NCI-H2029 treated with DMSO at 0.1 percent for 48 hours (cell line): ENCODE data around the gene LAMB4.

Experiments
- DNase-seq: peaks from one replicate; lab custom pipeline; 2025; lab: John Stamatoyannopoulos, UW

LAMB4 gene

GRCh38 chr7:108130261-108130660 lies at the start of gene LAMB4:
LAMB4 (minus strand) TSS chr7:108130361; CDS start chr7:108123164, 7,197 bp downstream.
- DNase-seq: no peak

GRCh38 chr7:108178398-108178797 lies 48.2 kb upstream of the LAMB4 start:
- peak; percentile 97 for DNase-seq

- no peak for DNase-seq
These were observed 41.0 kb upstream of the LAMB4 start for GRCh38 chr7:108171164-108171563.

GRCh38 chr7:108170251-108170650 lies 40.1 kb upstream of the LAMB4 start:
- no peak for DNase-seq

GRCh38 chr7:108167460-108167859 lies 37.3 kb upstream of the LAMB4 start:
- peak; percentile 55 for DNase-seq

- no peak for DNase-seq
These were observed 36.5 kb upstream of the LAMB4 start for GRCh38 chr7:108166687-108167086.

- DNase-seq: no peak
These were observed 35.6 kb upstream of the LAMB4 start for GRCh38 chr7:108165723-108166122.

- DNase-seq: no peak
These were observed 34.8 kb upstream of the LAMB4 start for GRCh38 chr7:108164946-108165345.

- DNase-seq: no peak
These were observed 34.2 kb upstream of the LAMB4 start for GRCh38 chr7:108164342-108164741.

GRCh38 chr7:108158776-108159175 lies 28.6 kb upstream of the LAMB4 start:
- DNase-seq: no peak

- no peak for DNase-seq
These were observed 27.6 kb upstream of the LAMB4 start for GRCh38 chr7:108157606-108158335.

GRCh38 chr7:108156897-108157605 lies 26.9 kb upstream of the LAMB4 start:
- no peak for DNase-seq

GRCh38 chr7:108152198-108152597 lies 22.0 kb upstream of the LAMB4 start:
- no peak for DNase-seq

GRCh38 chr7:108149908-108150307 lies 19.7 kb upstream of the LAMB4 start:
- DNase-seq: no peak

- DNase-seq: no peak
These were observed 19.0 kb upstream of the LAMB4 start for GRCh38 chr7:108149119-108149518.

GRCh38 chr7:108147031-108147563 lies 16.9 kb upstream of the LAMB4 start:
- DNase-seq: peak; percentile 43

- DNase-seq: peak; percentile 22
These were observed 16.1 kb upstream of the LAMB4 start for GRCh38 chr7:108146070-108146842.

- DNase-seq: no peak
These were observed 15.2 kb upstream of the LAMB4 start for GRCh38 chr7:108145401-108145800.

GRCh38 chr7:108144931-108145330 lies 14.8 kb upstream of the LAMB4 start:
- DNase-seq: no peak

- no peak for DNase-seq
These were observed 13.7 kb upstream of the LAMB4 start for GRCh38 chr7:108143658-108144420.

- no peak for DNase-seq
These were observed 12.6 kb upstream of the LAMB4 start for GRCh38 chr7:108142675-108143259.
